HG02970 (cell line): ENCODE results near the gene DIP2C.
"Not testable (repeated sequence)": the region's sequence is repeated elsewhere in the genome, so short reads cannot be mapped to it uniquely, and the experiment has no call there.

Experiments used
- ATAC-seq: cut with Tn5 transposase; IDR thresholded peaks from one replicate; pipeline ENCODE4 v1.9.1; 2021; ENCODE audit warnings: mild to moderate bottlenecking, moderate library complexity, moderate number of reproducible peaks; ENCODE audit not compliant: unreplicated experiment, low FRiP score

DIP2C gene

GRCh38 chr10:546971-547590 is 142.4 kb downstream of the DIP2C start:
- ATAC-seq = no peak

- ATAC-seq = no peak
These were observed 143.0 kb downstream of the DIP2C start for GRCh38 chr10:546451-546850.

GRCh38 chr10:543862-544822 is 145.3 kb downstream of the DIP2C start:
- ATAC-seq = no peak

DNA sequence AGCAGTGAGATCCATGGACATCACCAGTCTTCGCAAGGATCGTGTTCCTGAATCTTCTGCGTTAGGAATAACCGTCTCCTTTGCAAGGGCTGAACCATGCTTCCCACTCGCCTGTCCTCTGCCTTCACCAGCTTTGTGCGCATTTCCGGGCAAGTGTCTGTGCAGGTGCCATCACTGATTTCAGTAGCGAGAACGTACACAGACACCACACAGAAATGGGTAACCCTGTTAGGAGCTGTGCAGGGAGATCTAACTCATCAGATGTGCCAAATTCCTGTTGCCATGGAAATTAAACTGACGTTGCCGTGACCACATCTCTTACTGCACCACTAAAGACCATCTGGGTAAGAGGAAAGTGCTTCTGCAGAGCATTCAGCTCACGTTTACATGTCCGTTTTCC is 146.3 kb downstream of the DIP2C start:
- ATAC-seq = no peak

- ATAC-seq = no peak
These were observed 147.6 kb downstream of the DIP2C start for GRCh38 chr10:541750-542371.

- ATAC-seq = no peak
These were observed 148.4 kb downstream of the DIP2C start for GRCh38 chr10:541041-541440.

GRCh38 chr10:538895-539294 is 150.6 kb downstream of the DIP2C start:
- ATAC-seq = no peak

- ATAC-seq = no peak
These were observed 152.5 kb downstream of the DIP2C start for GRCh38 chr10:536935-537334.

GRCh38 chr10:536371-536925 is 153.0 kb downstream of the DIP2C start:
- ATAC-seq = no peak

- ATAC-seq = no peak
These were observed 153.5 kb downstream of the DIP2C start for GRCh38 chr10:535952-536351.

- ATAC-seq = no peak
These were observed 154.4 kb downstream of the DIP2C start for GRCh38 chr10:535051-535450.

DNA sequence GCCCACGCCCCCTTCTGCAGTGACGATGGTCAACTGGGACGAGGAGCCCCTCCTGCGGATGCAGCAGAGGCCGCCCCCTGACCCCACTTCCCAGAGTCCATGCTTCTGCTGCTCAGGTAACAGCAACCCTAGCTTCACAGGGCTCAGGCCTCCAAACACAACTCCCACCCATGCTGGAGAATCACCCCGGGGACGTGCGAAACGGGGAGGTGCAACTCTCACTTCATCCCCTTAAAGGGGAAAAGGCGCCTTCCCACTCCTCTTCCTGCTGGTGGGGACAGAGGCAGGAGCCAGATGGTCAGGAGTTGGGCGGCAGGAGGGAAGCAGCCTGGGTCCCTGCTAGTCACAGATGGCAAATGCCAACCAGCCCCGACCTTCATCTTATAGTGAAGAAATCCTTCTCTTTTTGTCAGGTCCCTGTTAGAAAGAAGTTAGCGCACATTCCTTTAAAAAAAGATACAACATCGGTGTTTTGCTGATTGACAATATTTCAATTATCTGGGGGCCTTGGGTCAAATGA is 155.4 kb downstream of the DIP2C start:
- ATAC-seq = no peak

DNA sequence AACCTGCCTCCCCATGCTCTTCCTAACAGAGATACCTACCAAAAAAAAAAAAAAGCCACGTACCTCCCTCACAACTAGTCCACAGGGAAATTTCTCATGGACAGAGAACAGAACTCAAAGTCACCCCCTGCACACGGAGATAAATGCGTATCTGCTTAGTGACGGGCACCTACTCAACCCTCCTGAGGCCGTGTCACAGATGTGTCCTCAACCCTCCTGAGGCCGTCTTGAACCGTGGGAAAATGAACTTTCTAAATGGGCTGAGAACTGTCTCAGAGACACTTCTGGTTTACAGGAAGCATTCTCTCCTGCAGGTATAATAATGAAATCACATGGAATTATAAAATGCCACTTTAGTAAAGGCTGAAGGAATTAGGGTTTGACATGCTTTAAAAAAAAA is 155.9 kb downstream of the DIP2C start:
- ATAC-seq = no peak

DNA sequence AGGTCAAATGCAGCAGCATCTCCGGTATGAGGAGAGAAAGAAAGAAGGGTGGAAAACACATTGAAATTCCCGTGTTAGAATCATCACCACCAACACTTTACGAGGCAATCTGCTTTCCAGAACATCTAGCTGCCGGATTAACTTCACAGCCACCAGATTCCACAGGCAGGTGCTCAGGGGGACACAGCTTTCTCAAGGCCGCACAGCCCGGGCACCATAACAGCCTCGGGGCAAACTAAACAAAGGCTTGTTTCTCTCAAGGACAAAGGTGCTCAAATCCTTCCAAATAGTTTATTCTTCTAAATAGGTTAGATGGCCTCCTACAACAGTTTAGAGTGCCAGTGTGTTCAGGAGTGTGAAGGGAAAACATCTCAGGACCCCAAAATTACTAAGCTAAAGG is 156.3 kb downstream of the DIP2C start:
- ATAC-seq = no peak

- not testable (repeated sequence) for ATAC-seq
These were observed 157.1 kb downstream of the DIP2C start for GRCh38 chr10:532331-532730.

GRCh38 chr10:531541-531940 is 157.9 kb downstream of the DIP2C start:
- ATAC-seq = no peak

- ATAC-seq = no peak
These were observed 158.8 kb downstream of the DIP2C start for GRCh38 chr10:530717-531116.

DNA sequence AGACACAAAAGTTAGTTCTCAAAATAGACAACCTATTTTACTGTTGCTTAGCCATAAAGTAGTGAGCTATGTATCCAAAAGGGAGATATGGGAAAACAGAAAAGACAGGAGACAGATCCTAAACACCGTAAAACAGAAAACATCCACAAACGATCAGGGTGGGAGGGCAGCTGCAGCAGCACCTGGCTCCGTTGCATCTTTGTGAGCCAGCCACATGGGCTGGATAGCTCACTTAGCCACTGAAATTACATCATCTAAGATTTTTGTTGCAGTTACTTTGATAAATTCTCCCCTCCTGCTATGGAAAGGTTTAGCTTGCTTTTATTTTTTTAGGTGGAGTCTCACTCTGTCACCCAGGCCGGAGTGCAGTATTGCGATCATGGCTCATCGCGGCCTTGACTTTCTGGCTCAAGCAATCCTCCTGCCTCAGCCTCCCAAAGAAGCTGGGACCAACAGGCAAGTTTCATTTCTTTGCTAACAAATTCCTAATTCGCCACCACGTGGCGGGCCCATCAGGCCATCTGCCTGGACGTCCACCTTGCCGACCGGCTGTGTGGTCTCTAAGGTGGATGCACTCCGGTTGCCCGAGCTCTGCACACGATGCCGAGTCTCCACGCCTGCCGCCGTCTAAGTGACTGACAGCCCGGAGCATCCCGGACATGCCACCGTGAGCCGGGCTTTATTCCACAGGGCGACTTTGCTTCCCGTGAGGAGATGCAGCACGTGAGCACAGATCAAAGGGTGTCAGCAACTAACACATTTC is 159.8 kb downstream of the DIP2C start:
- no peak for ATAC-seq

GRCh38 chr10:528173-529165 is 161.0 kb downstream of the DIP2C start:
- no peak for ATAC-seq
